OCI-LY3 (cell line): ENCODE data around the gene GALNT2.

ENCODE experiments used
- H2AFZ ChIP-seq: fragments of 200-600, 300-600 bp; shearing (Covaris generic); 2 replicates; pipeline ENCODE4 v1.6.0; 2014; ENCODE audit warnings: antibody characterized with exemption, low read depth, low read length
- H3K27ac ChIP-seq: fragments of 200-600, 300-600 bp; sonication (generic); 2 replicates; pipeline ENCODE4 v1.5.1; 2014; ENCODE audit warnings: mild to moderate bottlenecking, low read length, moderate library complexity, mixed read lengths
- H3K27me3 ChIP-seq: fragments of 200-600, 300-600 bp; sonication (generic); 2 replicates; pipeline ENCODE4 v1.6.1; 2014; ENCODE audit warnings: low read depth, low read length, mixed read lengths
- H3K36me3 ChIP-seq: fragments of 200-600, 300-600 bp; sonication (generic); replicated peaks from 2 replicates; pipeline ENCODE3; 2014; ENCODE audit warnings: low read depth, low read length, mixed read lengths
- H3K4me1 ChIP-seq: fragments of 300-600, 200-600 bp; sonication (generic); 2 replicates; pipeline ENCODE4 v1.6.1; 2014; ENCODE audit warnings: low read length, mixed read lengths
- H3K4me2 ChIP-seq: fragments of 200-600, 300-600 bp; sonication (generic); 2 replicates; pipeline ENCODE4 v1.6.1; 2014; ENCODE audit warnings: low read length, mixed read lengths
- H3K4me3 ChIP-seq: fragments of 300-600, 200-600 bp; sonication (generic); 2 replicates; pipeline ENCODE4 v1.5.1; 2014; ENCODE audit warnings: antibody characterized with exemption, mild to moderate bottlenecking, low read length, moderate library complexity
- H3K79me2 ChIP-seq: fragments of 300-600, 200-600 bp; shearing (Covaris generic); 2 replicates; pipeline ENCODE4 v1.6.1; 2014; ENCODE audit warnings: mild to moderate bottlenecking, low read length, mixed read lengths
- H3K9ac ChIP-seq: fragments of 300-600, 200-600 bp; shearing (Covaris generic); 2 replicates; pipeline ENCODE4 v1.6.0; 2014; ENCODE audit warnings: mild to moderate bottlenecking, low read length, moderate library complexity
- H3K9me3 ChIP-seq: fragments of 200-600, 300-600 bp; shearing (Covaris generic); 2 replicates; pipeline ENCODE4 v1.6.1; 2014; ENCODE audit warnings: low read length, mixed read lengths; ENCODE audit not compliant: insufficient read depth
- H4K20me1 ChIP-seq: fragments of 200-600, 300-600 bp; sonication (generic); 2 replicates; pipeline ENCODE4 v1.6.1; 2016; ENCODE audit warnings: low read length, mixed read lengths; ENCODE audit not compliant: insufficient read depth
- CTCF ChIP-seq: fragments of 200-600, 300-600 bp; sonication (generic); IDR thresholded peaks from 2 replicates; pipeline ENCODE4 v1.5.1; 2014; ENCODE audit warnings: antibody characterized with exemption, low read length, low read depth
- EZH2phosphoT487 ChIP-seq: fragments of 200-600 bp; shearing (Covaris generic); IDR thresholded peaks from 2 replicates; pipeline ENCODE4 v1.6.1; 2018; ENCODE audit warnings: antibody characterized with exemption, mixed run types, low read depth

The GALNT2 gene

GRCh38 chr1:230317823-230318819, 251.1 kb downstream of the GALNT2 start:
- Histone ChIP-seq H3K4me1 (no peaks in the 10 kb centered on the region), H4K20me1 (no peaks in the 10 kb centered on the region), H2AFZ (no peak overlapping the region), H3K4me3 (no peak overlapping the region), H3K36me3 (no peaks in the 10 kb centered on the region), H3K27ac (no peak overlapping the region), H3K9me3 (no peaks in the 10 kb centered on the region), H3K27me3 (0 out of 2 replicates have a peak, but pooled peaks cover under 1% of the 10 kb centered on the region), H3K9ac (no peak overlapping the region), H3K4me2 (no peak overlapping the region), H3K79me2 (no peaks in the 10 kb centered on the region)
- TF ChIP-seq CTCF = no peak
- no peak for TF ChIP-seq EZH2phosphoT487

- TF ChIP-seq CTCF (no peak), EZH2phosphoT487 (no peak)
- Histone ChIP-seq H3K9me3 (no peaks in the 10 kb centered on the region), H3K9ac (no peak overlapping the region), H3K79me2 (no peaks in the 10 kb centered on the region), H2AFZ (no peak overlapping the region), H3K4me1 (no peaks in the 10 kb centered on the region), H3K4me3 (no peak overlapping the region), H3K36me3 (no peaks in the 10 kb centered on the region), H3K27me3 (no peaks in the 10 kb centered on the region), H3K27ac (no peak overlapping the region), H4K20me1 (no peaks in the 10 kb centered on the region), H3K4me2 (no peak overlapping the region)
Measured at GRCh38 chr1:230319014-230319747, 252.1 kb downstream of the GALNT2 start.

- H3K9ac ChIP-seq = no peak overlapping the region
- no peaks in the 10 kb centered on the region for H3K36me3 ChIP-seq
- no peak overlapping the region for H2AFZ ChIP-seq
- no peaks in the 10 kb centered on the region for H3K9me3 ChIP-seq
- H3K27ac ChIP-seq = no peak overlapping the region
- no peaks in the 10 kb centered on the region for H3K27me3 ChIP-seq
- H4K20me1 ChIP-seq = no peaks in the 10 kb centered on the region
- no peak overlapping the region for H3K4me2 ChIP-seq
- H3K4me1 ChIP-seq = no peaks in the 10 kb centered on the region
- no peaks in the 10 kb centered on the region for H3K79me2 ChIP-seq
- TF ChIP-seq CTCF = no peak
- no peak for TF ChIP-seq EZH2phosphoT487
- no peak overlapping the region for H3K4me3 ChIP-seq
Measured at GRCh38 chr1:230320804-230321203, 253.8 kb downstream of the GALNT2 start.

- Histone ChIP-seq H3K4me2 (no peak overlapping the region), H3K4me1 (no peaks in the 10 kb centered on the region), H3K27me3 (no peaks in the 10 kb centered on the region), H3K36me3 (no peaks in the 10 kb centered on the region), H3K27ac (no peak overlapping the region), H3K79me2 (no peaks in the 10 kb centered on the region), H2AFZ (no peak overlapping the region), H3K9me3 (no peaks in the 10 kb centered on the region), H4K20me1 (no peaks in the 10 kb centered on the region), H3K9ac (no peak overlapping the region), H3K4me3 (no peak overlapping the region)
- TF ChIP-seq EZH2phosphoT487 = no peak
- no peak for TF ChIP-seq CTCF
Measured at GRCh38 chr1:230321341-230321740, 254.3 kb downstream of the GALNT2 start.
